OCI-LY7 (cell line): ENCODE data around the gene MAPKAPK5.

Experiments
- CTCF ChIP-seq: fragments of 200-600 bp; sonication (generic); conservative IDR thresholded peaks from 2 replicates; pipeline ENCODE4 v1.5.1; 2014; ENCODE audit warnings: mild to moderate bottlenecking, antibody characterized with exemption, low read length, moderate library complexity, mixed read lengths
- EZH2phosphoT487 ChIP-seq: fragments of 200-600 bp; sonication (generic); IDR thresholded peaks from 2 replicates; pipeline ENCODE4 v1.6.1; 2018; ENCODE audit warnings: low read depth, borderline replicate concordance, mild to moderate bottlenecking, mixed run types, antibody characterized with exemption, low read length, moderate library complexity, mixed read lengths

GRCh38 chr12:111803851-111804250, 38.2 kb upstream of the MAPKAPK5 start:
- TF ChIP-seq CTCF (no peak), EZH2phosphoT487 (no peak)
